H1 (cell line): ENCODE data around the gene SLC3A2. TPM values are rescaled to one million over a fixed set of nuclear protein-coding genes. Genes with fewer than 3 reads are reported as not detected.

ENCODE experiments used
- CTCF ChIA-PET: fragments of 300-600 bp; sonication (Branson Sonifier 250); formaldehyde crosslinking; loops from one replicate; lab custom pipeline; 2021; ENCODE audit not compliant: partially characterized antibody; lab: Charles Lee
- POLR2A ChIA-PET: fragments of 300-600 bp; sonication (Branson Sonifier 250); formaldehyde crosslinking; loops from one replicate; lab custom pipeline; 2021; ENCODE audit warnings: inconsistent platforms; ENCODE audit not compliant: partially characterized antibody; lab: Charles Lee
- DNase-seq, 2 experiments: peaks; one replicate each; pipeline versions ENCODE4 v3.0.0 to v3.0.0-alpha.2; 2010 to 2022; ENCODE audit warnings: low spot score in 2 of 2, low read depth in 1 of 2, mixed read lengths in 1 of 2
- FAIRE-seq: peaks from 2 replicates; lab custom pipeline; 2011; peaks lifted over from hg19 to GRCh38; lab: Jason Lieb, UNC
- H2AFZ ChIP-seq: 2 replicates; pipeline ENCODE4 v1.8.1; 2012; ENCODE audit warnings: low read length, inconsistent platforms
- H2AK5ac ChIP-seq: 2 replicates; pipeline ENCODE4 v1.6.1; 2013; ENCODE audit warnings: low read depth, low read length
- H2BK120ac ChIP-seq: replicated peaks from 2 replicates; pipeline ENCODE3; 2013; ENCODE audit warnings: low read depth, low read length, inconsistent platforms
- H2BK12ac ChIP-seq: 2 replicates; pipeline ENCODE4 v1.6.1; 2013; ENCODE audit warnings: low read depth, low read length
- H2BK15ac ChIP-seq: 2 replicates; pipeline ENCODE4 v1.6.1; 2013; ENCODE audit warnings: low read length
- H2BK20ac ChIP-seq: 2 replicates; pipeline ENCODE4 v1.6.1; 2013; ENCODE audit warnings: low read length
- H2BK5ac ChIP-seq: 2 replicates; pipeline ENCODE4 v1.6.1; 2013; ENCODE audit warnings: low read depth, low read length
- H3K14ac ChIP-seq: 2 replicates; pipeline ENCODE4 v1.6.1; 2013; ENCODE audit warnings: inconsistent platforms; ENCODE audit not compliant: insufficient read length
- H3K18ac ChIP-seq: 2 replicates; pipeline ENCODE4 v1.6.1; 2013; ENCODE audit warnings: low read length; ENCODE audit errors: extremely low read depth
- H3K23ac ChIP-seq: 2 replicates; pipeline ENCODE4 v1.6.1; 2013; ENCODE audit warnings: inconsistent platforms; ENCODE audit not compliant: insufficient read length
- H3K23me2 ChIP-seq: 2 replicates; pipeline ENCODE4 v1.6.1; 2013; ENCODE audit warnings: low read depth, low read length
- H3K27ac ChIP-seq: 2 replicates; pipeline ENCODE4 v1.6.1; 2011; ENCODE audit warnings: low read depth, low read length, inconsistent platforms
- H3K27me3 ChIP-seq, 4 experiments: replicated peaks in 1 of 4; 1 replicate in 1 of 4; 2 replicates in 3 of 4; pipeline versions ENCODE4 v1.6.1 to v1.8.1; 2011 to 2013; ENCODE audit warnings: low read length in 3 of 4, mild to moderate bottlenecking in 3 of 4, inconsistent platforms in 2 of 4, mixed read lengths in 2 of 4, moderate library complexity in 1 of 4; ENCODE audit not compliant: control insufficient read depth in 3 of 4, insufficient read depth in 3 of 4; ENCODE audit errors: extremely low read depth in 1 of 4
- H3K36me3 ChIP-seq, 4 experiments: 2 replicates each; pipeline versions ENCODE4 v1.6.1 to v1.8.1; 2011 to 2013; ENCODE audit warnings: mild to moderate bottlenecking in 4 of 4, low read length in 3 of 4, moderate library complexity in 2 of 4, control low read depth in 1 of 4, inconsistent platforms in 1 of 4; ENCODE audit not compliant: insufficient read depth in 4 of 4, control insufficient read depth in 2 of 4
- H3K4ac ChIP-seq: replicated peaks from 2 replicates; pipeline ENCODE3; 2013; ENCODE audit warnings: low read length, low read depth, mixed read lengths, inconsistent platforms; ENCODE audit not compliant: insufficient read length
- H3K4me1 ChIP-seq, 4 experiments: replicated peaks in 1 of 4; 1 replicate in 1 of 4; 2 replicates in 3 of 4; pipeline versions ENCODE4 v1.6.1 to v1.8.1; 2011 to 2013; ENCODE audit warnings: low read length in 3 of 4, inconsistent platforms in 2 of 4, mixed read lengths in 1 of 4; ENCODE audit not compliant: insufficient read depth in 4 of 4, control insufficient read depth in 3 of 4
- H3K4me2 ChIP-seq, 2 experiments: 2 replicates each; pipeline versions ENCODE4 v1.6.1 to v1.8.1; 2011 to 2013; ENCODE audit warnings: low read depth in 2 of 2, low read length in 2 of 2, control low read depth in 1 of 2, inconsistent platforms in 1 of 2, mild to moderate bottlenecking in 1 of 2; ENCODE audit not compliant: insufficient read depth in 1 of 2
- H3K4me3 ChIP-seq, 4 experiments: fragments of 200-600, 300-600 bp in 1 of 4; sonication (generic), shearing (Covaris generic), sonication (Bioruptor Twin) in 1 of 4; 2 replicates each; pipeline versions ENCODE4 v1.5.1 to v1.8.1; 2011 to 2016; ENCODE audit warnings: low read length in 4 of 4, low read depth in 3 of 4, control low read depth in 2 of 4, inconsistent platforms in 2 of 4, mild to moderate bottlenecking in 2 of 4, mixed read lengths in 1 of 4, moderate library complexity in 1 of 4; ENCODE audit not compliant: insufficient read depth in 2 of 4; ENCODE audit errors: extremely low read depth in 1 of 4
- H3K56ac ChIP-seq: replicated peaks from 2 replicates; pipeline ENCODE3; 2013; ENCODE audit warnings: low read depth, mild to moderate bottlenecking, mixed read lengths, low read length, inconsistent platforms; ENCODE audit not compliant: insufficient read length
- H3K79me1 ChIP-seq: 2 replicates; pipeline ENCODE4 v1.6.1; 2013; ENCODE audit warnings: low read depth, low read length, control low read depth
- H3K79me2 ChIP-seq, 2 experiments: 2 replicates each; pipeline versions ENCODE4 v1.6.1 to v1.8.1; 2012 to 2013; ENCODE audit warnings: low read length in 2 of 2, mild to moderate bottlenecking in 2 of 2, inconsistent platforms in 1 of 2; ENCODE audit not compliant: insufficient read depth in 2 of 2, control insufficient read depth in 1 of 2
- H3K9ac ChIP-seq, 4 experiments: replicated peaks in 1 of 4; 1 replicate in 1 of 4; 2 replicates in 3 of 4; pipeline versions ENCODE4 v1.6.1 to v1.8.1; 2011 to 2013; ENCODE audit warnings: low read depth in 3 of 4, low read length in 3 of 4, control low read depth in 2 of 4, mild to moderate bottlenecking in 2 of 4, moderate library complexity in 2 of 4, inconsistent platforms in 1 of 4; ENCODE audit errors: extremely low read depth in 1 of 4
- H3K9me3 ChIP-seq, 2 experiments: 2 replicates each; pipeline versions ENCODE4 v1.6.1 to v1.8.1; 2012 to 2013; ENCODE audit warnings: mild to moderate bottlenecking in 2 of 2, moderate library complexity in 2 of 2, control low read depth in 1 of 2, inconsistent platforms in 1 of 2, low read depth in 1 of 2, low read length in 1 of 2, mixed read lengths in 1 of 2; ENCODE audit not compliant: insufficient read depth in 2 of 2
- H4K20me1 ChIP-seq, 2 experiments: replicated peaks in 1 of 2; 2 replicates each; pipeline versions ENCODE3 to v1.8.1; 2011 to 2013; ENCODE audit warnings: inconsistent platforms in 2 of 2, low read length in 2 of 2, mild to moderate bottlenecking in 1 of 2; ENCODE audit not compliant: insufficient read depth in 2 of 2, control insufficient read depth in 1 of 2
- H4K5ac ChIP-seq: 2 replicates; pipeline ENCODE4 v1.6.1; 2013; ENCODE audit warnings: low read length, low read depth, mixed read lengths, inconsistent platforms; ENCODE audit not compliant: insufficient read length
- H4K8ac ChIP-seq: 2 replicates; pipeline ENCODE4 v1.8.0; 2013; ENCODE audit warnings: mild to moderate bottlenecking, moderate library complexity, low read length, inconsistent platforms; ENCODE audit not compliant: insufficient read depth; ENCODE audit errors: extremely low read depth
- H4K91ac ChIP-seq: replicated peaks from 2 replicates; pipeline ENCODE3; 2013; ENCODE audit warnings: low read length, mixed read lengths, inconsistent platforms; ENCODE audit not compliant: insufficient read length
- GABPA ChIP-seq: IDR thresholded peaks from 2 replicates; pipeline ENCODE4 v1.6.1; 2011; ENCODE audit warnings: mild to moderate bottlenecking, low read length, moderate library complexity, borderline replicate concordance; ENCODE audit not compliant: insufficient read depth
- SUZ12 ChIP-seq: fragments of 200-600 bp; sonication (generic); IDR thresholded peaks from 2 replicates; pipeline ENCODE4 v1.6.1; 2012; ENCODE audit warnings: mild to moderate bottlenecking, inconsistent platforms, low read length, moderate library complexity, mixed read lengths
- WGBS, 2 experiments: shearing (Covaris generic) in 1 of 2; methylation state at CpG; one replicate each; pipeline versions ENCODE4 v1.1.6 to v1.1.7; 2013 to 2015; ENCODE audit warnings: low lambda C conversion rate in 2 of 2, mixed read lengths in 2 of 2, inconsistent platforms in 1 of 2, low coverage in 1 of 2, missing lambda C conversion rate in 1 of 2; ENCODE audit not compliant: insufficient replicate concordance in 2 of 2, insufficient coverage in 1 of 2, insufficient read length in 1 of 2; ENCODE audit errors: extremely low coverage in 1 of 2, missing lambda C conversion rate in 1 of 2; 5-methylcytosine and 5-hydroxymethylcytosine counted together
- polyA plus RNA-seq, 7 experiments: library from polyadenylated mRNA; depleted of rRNA in 3 of 7; stranded (reverse) in 5 of 7; unstranded in 2 of 7; fragments of >200 nt in 5 of 7; fragments of 200-250 nt in 2 of 7; gene quantifications; 1 replicate in 5 of 7; 2 replicates in 1 of 7; 4 replicates in 1 of 7; pipeline versions ENCODE4 v1.2.1 to v1.2.3, GENCODE V29; 2011 to 2013; ENCODE audit warnings: missing spikeins in 2 of 7, mixed read lengths in 2 of 7
- total RNA-seq: library from RNA; stranded (reverse); fragmentation: NEBNext Ultra II Directional; extraction: Animal tissue kit (Norgen Biotek cat#: 25700); gene quantifications from 2 replicates; pipeline ENCODE4 v1.2.1, GENCODE V29; 2021

Gene SLC3A2
- total and polyA plus RNA-seq, 2 of the 8 experiments (the other 6 are each of a cell fraction or from before 2014, with no cell fraction given) = 410 to 435 TPM

DNA sequence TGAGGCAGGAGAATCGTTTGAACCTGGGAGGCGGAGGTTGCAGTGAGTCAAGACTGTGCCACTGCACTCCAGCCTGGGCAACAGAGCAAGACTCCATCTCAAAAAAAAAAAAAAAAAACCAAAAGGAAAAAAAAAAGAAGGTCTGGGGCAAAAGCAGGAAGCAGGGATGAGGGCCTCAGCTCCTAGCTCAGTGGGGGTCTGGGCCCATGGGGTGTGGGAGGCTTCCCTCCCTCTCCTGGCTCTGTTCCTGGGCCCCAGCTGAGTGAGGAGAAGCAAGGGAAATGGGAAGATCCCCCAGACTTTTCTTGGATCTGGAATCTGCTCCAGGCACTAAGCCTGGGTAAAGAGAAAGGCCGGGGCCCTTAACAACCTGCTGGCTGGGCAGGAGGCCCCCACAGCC, 31.6 kb downstream of the SLC3A2 start:
- Histone ChIP-seq H3K27ac (no peak overlapping the region), H3K56ac (no peak overlapping the region), H3K18ac (no peak overlapping the region), H3K9me3 (no peaks in the 10 kb centered on the region), H3K4ac (no peak overlapping the region), H4K8ac (no peak overlapping the region), H2AFZ (no peak overlapping the region), H2AK5ac (0 out of 2 replicates have a peak overlapping the region, but pooled peaks have one; percentile 84), H3K79me2 (no peaks in the 10 kb centered on the region), H3K9ac (no peak overlapping the region), H3K23me2 (peaks cover 3% of the 10 kb centered on the region; the same call in 1 of the 2 replicates), H3K4me1 (peaks cover 9 to 21% (median 16%) of the 10 kb centered on the region in 4 experiments), H3K14ac (no peak overlapping the region), H3K4me3 (no peak overlapping the region), H2BK20ac (no peak overlapping the region), H2BK12ac (no peak overlapping the region), H4K91ac (no peak overlapping the region), H3K79me1 (no peaks in the 10 kb centered on the region), H3K27me3 (no peaks in the 10 kb centered on the region), H2BK120ac (no peak overlapping the region), H2BK5ac (no peak overlapping the region), H3K23ac (no peak overlapping the region), H2BK15ac (no peak overlapping the region), H4K5ac (no peak overlapping the region), H3K36me3 (no peaks in the 10 kb centered on the region), H3K4me2 (no peak overlapping the region), H4K20me1 (no peaks in the 10 kb centered on the region)
- WGBS, 2 experiments = 91% methylated on average over 3 of the region's 3 CpGs; no CpG with 5 or more reads in 1 of the 2 experiments
- FAIRE-seq (no peak), DNase-seq (no peak)
- CTCF ChIA-PET = interaction anchor here (0.7 to 12.1 kb wide), 2 partner anchors 63 to 109 kb away, joined by 4 to 435 read pairs; no protein-coding TSS in a partner anchor
- POLR2A ChIA-PET = interaction anchor here (2.4 to 57.8 kb wide), 2 partner anchors 35 to 71 kb away, joined by 6 to 1185 read pairs; partner anchors contain the start of gene SLC3A2
- TF ChIP-seq GABPA = no peak
- no peak for TF ChIP-seq SUZ12
